ENCODE results near the gene OPRM1.
"Not testable (repeated sequence)": the region's sequence is repeated elsewhere in the genome, so short reads cannot be mapped to it uniquely, and the experiment has no call there.

OPRM1 gene

DNA sequence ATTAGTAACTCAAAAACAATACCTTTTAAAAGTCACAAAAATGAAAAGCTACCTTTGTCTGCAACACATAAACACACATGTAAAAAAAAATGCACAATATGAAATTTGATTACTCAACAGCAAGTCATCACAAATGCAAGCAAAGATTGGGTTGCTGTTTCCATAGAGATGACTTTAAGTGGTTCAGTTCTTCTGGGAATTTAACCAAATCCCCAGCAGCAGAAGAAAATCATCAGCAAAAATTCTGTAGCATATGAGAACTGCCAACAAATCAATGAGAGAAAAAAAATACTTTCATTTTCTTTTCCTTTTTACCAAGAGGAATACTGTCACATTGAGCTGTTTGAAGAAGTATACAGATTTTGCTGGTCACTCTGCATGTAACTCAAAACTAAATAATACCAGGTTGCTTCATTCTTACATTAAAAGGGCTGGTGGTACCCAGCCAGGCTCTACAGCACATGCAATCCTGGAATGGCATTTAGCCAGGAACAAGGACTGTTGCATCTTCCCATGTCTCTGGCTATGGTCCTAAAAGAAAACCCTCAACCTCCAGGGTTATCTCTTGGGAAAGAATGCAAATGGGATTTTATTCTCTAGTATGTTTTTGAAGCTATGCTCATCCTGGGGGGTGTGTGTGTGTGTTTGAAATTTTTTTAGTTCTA, 158.3 kb downstream of the OPRM1 start:
- FAIRE-seq: peak; percentile 56
- DNase-seq (ENCODE audit: extremely low spot score, insufficient read length, low read depth): no peak

DNA sequence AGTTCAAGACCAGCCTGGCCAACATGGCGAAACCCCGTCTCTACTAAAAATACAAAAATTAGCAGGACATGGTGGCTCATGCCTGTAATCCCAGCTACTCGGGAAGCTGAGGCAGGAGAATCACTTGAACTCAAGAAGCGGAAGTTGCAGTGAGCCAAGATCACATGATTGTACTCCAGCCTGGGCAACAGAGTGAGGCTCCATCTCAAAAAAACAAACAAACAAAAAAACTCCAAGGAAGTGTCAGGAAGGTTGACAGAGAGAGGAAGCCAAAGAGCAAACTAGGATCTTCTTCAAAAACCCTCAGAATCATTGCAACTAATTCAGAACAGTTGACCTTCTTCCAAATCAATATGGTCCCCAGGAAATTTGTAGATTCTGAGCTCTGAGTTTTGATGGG, 162.6 kb downstream of the OPRM1 start:
- not testable (repeated sequence) for FAIRE-seq; DNase-seq (ENCODE audit: extremely low spot score, insufficient read length, low read depth)

DNA sequence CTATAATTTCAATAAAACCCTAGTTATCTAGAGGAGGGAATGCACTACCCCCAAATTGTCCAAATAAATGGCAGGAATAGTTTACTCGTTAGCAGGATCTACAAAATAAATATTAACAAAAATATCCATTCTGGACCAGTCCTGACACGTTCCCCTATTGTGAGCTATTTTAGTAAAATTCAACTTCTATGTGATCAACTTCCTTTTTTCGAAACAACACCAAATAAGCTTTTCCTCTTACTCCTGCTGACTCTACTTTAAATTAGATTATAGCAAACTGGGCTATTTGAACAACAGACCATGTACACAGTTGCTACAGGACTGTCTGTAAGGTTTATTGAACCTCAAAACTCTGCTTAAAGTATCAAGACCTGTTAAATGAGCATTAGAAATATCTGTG, 163.3 kb downstream of the OPRM1 start:
- FAIRE-seq (no peak), DNase-seq (ENCODE audit: extremely low spot score, insufficient read length, low read depth) (no peak)

DNA sequence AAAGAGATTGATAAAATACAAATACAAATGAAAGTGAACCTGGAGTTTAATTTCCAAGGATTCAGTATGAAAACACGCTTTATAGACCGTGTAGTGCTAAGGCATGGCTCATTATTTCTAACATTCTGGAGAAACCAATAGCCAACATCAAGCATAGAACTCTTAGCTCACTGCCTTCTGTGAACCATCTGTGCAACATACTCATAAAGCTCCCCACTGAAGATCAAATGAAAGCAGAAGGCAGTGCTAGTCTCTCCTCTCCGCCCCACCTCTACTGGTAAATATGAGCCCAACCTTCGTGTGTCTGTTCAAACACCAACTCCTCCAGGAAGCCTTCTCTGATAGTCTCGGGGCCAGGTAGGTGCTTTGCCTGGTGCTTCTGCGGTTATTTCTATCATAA, 163.9 kb downstream of the OPRM1 start:
- FAIRE-seq (peak; percentile 39), DNase-seq (ENCODE audit: extremely low spot score, insufficient read length, low read depth) (no peak)

DNA sequence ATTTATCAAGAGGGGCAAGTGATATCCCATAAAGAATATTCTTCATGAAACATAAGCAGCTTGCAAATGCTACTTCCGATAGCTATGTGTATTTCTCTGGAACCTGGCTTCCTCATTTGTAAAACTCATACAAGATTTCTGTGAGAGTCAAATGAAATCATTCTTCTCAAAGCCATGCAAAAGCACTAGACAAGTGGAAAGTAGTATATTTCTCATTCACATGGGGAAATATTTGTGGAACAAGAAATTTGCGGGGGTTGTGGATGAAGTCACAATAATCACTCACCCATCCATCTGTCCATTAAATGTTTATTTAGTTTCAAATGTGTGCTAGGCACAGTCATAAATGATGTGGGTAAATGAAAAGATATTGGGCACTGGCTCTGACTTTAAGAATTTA, 167.1 kb downstream of the OPRM1 start:
- FAIRE-seq: peak; percentile 36

GRCh38 chr6:154206996-154207395, 168.0 kb downstream of the OPRM1 start:
- DNase-seq (ENCODE audit: extremely low spot score, insufficient read length, low read depth): no peak
- FAIRE-seq: no peak

More for the DNA sequence above, 167.1 kb downstream of the OPRM1 start:
- DNase-seq (ENCODE audit: extremely low spot score, insufficient read length, low read depth): no peak

DNA sequence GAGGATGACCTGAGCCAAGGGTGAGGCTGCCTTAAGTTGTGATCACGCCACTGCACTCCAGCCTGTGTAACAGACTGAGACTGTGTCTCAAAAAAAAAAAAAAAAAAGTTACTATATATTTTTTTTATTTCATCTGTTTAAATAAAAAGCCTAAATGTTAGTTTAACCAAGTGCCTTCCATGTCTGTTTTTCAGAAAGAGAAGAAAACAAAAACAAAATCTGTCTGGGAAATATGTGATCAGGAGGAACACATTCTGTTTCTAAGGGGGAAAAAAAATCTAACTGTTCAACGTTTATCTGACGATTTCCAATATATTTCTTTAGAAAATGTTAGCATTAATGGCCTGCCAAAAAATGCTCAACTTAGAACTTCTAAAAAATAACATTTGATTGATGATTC, 170.5 kb downstream of the OPRM1 start:
- FAIRE-seq: no peak
- DNase-seq (ENCODE audit: extremely low spot score, insufficient read length, low read depth): no peak

- no peak for DNase-seq (ENCODE audit: extremely low spot score, insufficient read length, low read depth)
- no peak for FAIRE-seq
Observed at GRCh38 chr6:154210678-154211077, 171.6 kb downstream of the OPRM1 start.

DNA sequence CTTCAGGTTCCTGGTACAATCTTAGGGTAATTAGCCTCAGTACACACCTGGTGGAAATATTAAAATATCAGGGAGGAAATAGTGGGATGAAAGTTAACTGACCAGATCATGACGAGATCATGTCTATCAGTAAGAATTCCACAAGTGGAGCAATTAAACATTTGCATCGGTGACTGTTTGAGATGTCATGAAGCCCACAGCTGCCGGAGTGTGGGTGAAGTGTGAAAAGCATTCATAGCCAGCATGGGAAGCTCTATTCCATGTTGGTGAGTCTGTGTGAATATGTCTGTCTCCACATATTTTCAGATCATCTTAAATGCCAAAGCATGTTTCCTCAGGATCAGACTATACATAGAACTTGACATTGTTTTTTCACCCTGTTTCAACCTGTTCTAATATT, 174.7 kb downstream of the OPRM1 start:
- DNase-seq (ENCODE audit: extremely low spot score, insufficient read length, low read depth): no peak
- FAIRE-seq: no peak

- FAIRE-seq (no peak), DNase-seq (ENCODE audit: extremely low spot score, insufficient read length, low read depth) (no peak)
Observed at GRCh38 chr6:154218301-154218700, 179.3 kb downstream of the OPRM1 start.

DNA sequence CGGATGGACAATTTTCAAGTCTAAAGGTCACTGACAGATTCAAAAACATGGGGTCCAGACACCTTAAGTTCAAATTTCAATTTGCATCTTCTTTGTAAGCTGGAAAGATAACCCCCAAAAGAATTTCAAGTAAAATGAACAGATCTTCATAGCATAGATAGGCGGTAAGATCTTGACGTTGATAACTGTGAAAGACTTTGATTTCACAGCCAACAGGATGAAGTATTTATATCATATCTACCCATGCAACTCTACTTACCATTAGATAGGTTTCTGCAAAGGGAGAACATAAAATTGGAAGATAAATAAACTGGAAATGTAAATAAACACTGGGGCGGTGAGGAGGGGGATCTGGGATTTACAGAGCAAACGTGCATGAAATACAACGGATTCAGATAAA, 179.7 kb downstream of the OPRM1 start:
- no peak for DNase-seq (ENCODE audit: extremely low spot score, insufficient read length, low read depth)
- no peak for FAIRE-seq

GRCh38 chr6:154219250-154219649, 180.2 kb downstream of the OPRM1 start:
- no peak for DNase-seq (ENCODE audit: extremely low spot score, insufficient read length, low read depth)
- FAIRE-seq: no peak

DNA sequence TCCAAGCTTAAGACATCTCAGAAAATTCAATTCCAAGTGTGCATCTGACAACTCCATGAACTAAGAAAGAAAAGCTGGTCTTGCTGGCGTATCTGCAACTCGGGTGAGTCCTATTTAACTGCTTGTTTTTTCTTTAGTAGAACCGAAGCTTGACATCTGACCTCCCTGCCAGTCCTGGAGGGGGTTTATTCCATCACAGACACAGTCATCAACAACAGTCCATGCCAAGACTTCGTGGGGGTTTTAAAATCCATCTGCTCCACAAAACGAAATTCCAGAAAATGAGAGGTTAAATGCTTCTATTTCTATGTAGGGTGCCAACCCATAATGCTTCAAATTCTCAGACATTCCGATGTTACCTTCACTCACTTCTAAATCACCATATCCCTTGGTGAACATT, 183.7 kb downstream of the OPRM1 start:
- FAIRE-seq: no peak
- DNase-seq (ENCODE audit: extremely low spot score, insufficient read length, low read depth): no peak

GRCh38 chr6:154223296-154223695, 184.3 kb downstream of the OPRM1 start:
- FAIRE-seq (peak; percentile 15), DNase-seq (ENCODE audit: extremely low spot score, insufficient read length, low read depth) (no peak)

DNA sequence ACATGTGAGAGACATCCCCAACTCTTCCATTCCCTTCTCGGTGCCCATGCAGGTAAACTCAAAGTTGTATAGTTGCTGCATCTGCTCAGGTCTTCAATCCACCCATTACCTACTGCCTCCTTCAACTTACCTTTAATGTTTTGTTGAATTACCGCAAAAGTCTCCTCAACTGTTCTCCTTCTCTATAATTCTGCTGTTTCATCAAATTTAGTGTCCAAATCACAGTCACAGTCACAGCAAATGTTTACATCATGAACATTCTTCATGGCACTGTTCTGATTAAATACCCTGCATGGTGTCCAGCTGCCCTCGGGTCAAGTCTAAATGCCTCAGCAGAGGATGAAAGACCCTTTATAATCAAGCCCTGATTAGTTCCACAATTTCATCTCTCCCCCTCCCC, 187.4 kb downstream of the OPRM1 start:
- DNase-seq (ENCODE audit: extremely low spot score, insufficient read length, low read depth) (no peak), FAIRE-seq (no peak)

DNA sequence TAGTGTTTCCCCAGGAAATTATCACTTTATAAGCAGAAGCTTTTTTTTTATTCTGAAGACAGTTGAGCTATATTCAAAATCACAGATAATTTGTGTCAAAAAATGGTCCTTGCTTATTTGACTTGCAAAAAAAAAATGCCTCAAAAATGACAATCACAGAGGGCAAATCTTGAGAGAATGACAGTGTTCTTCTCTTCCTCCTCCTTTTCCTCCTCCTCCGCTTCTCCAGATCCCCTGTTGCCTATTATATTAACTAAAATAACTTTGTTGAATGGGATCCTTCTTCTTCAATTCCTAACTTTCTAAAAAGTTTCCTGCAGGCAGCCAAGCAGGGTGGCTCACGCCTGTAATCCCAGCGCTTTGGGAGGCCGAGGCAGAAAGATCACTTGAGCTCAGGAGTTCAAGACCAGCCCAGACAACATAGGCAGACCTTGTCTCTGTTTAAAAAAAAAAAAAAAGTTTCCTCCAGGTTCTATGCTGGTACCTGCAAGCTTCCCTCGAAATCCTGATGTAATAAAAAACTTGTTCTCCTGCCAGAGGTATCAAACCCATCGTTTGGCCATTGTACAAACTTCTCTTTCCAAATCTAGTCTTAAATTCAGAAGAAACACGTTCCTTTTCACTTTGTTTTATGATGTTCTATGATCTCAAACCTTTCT, 189.0 kb downstream of the OPRM1 start:
- no peak for FAIRE-seq
- no peak for DNase-seq (ENCODE audit: extremely low spot score, insufficient read length, low read depth)

DNA sequence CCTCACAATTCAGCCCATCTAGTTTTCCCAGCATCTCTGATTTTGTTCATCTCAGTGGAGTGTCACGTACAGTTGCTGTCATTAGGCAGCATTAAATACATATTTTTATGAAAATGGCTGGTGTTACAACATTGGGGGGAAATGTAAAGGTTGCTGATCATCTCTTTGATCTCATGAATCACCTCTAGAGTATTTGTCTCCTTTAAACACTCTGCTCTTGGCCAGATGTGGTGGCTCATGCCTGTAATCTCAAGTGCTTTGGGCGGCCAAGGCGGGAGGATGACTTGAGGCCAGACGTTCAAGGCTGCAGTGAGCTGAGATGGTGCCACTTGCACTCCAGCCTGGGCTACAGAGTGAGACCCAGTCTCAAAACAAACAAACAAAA, 189.5 kb downstream of the OPRM1 start:
- DNase-seq (ENCODE audit: extremely low spot score, insufficient read length, low read depth) (no peak), FAIRE-seq (peak; percentile 35)

- FAIRE-seq: peak; percentile 77
- no peak for DNase-seq (ENCODE audit: extremely low spot score, insufficient read length, low read depth)
Observed at GRCh38 chr6:154229786-154230185, 190.7 kb downstream of the OPRM1 start.

DNA sequence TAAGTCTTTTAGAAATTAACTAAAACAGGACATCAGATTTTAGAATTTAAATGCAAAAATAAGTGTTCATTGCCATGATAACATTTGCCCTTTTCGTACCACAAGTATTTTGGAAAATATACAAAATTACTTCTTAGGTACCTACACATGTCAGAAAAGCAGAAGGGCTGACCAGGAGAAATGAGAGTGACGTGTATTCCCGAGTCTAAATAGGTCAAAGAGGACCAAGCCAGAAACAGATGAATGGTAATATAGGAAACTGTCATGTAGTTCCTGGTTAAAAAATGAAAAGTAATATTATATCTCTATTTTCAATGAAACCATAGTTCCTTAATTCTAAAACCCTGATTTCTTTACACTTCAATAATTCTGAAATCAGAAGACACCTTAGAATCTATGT, 191.4 kb downstream of the OPRM1 start:
- FAIRE-seq: peak; percentile 21
- DNase-seq (ENCODE audit: extremely low spot score, insufficient read length, low read depth): no peak

DNA sequence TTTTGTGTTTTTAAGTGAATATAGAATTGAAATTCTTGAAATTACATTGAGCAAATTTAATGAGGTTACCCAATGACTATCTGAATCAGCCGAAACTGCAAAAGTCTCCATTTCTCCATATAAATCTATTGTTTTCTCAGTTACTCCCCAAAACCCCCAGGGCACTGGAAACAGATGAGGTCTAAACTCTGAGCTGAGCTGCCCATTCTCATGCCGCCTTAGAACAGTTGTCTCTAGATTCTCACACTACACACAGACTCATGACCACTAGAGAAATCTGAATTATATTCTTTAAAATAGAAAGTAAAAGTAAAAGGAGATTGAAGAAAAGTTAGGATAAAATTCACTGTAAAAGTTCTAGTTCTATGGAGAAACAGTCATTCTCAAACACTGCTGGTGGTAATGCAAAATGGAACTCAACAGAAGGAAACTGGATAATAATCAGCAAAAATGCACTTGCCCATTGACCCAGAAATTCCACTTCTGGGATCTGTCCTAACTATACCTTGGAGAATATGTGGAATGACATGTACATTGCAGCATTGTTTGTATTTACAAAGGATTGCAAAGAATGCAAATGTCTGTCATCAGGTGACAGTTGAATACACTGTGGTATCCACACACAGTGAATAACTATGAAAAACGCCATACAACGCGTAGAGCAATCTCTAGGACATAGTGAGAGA, 192.0 kb downstream of the OPRM1 start:
- DNase-seq (ENCODE audit: extremely low spot score, insufficient read length, low read depth): no peak
- FAIRE-seq: no peak
